ENCODE data around the gene UBASH3A. TPM values are rescaled to one million over a fixed set of nuclear protein-coding genes. Genes with fewer than 3 reads are reported as not detected.

UBASH3A gene, protein sequence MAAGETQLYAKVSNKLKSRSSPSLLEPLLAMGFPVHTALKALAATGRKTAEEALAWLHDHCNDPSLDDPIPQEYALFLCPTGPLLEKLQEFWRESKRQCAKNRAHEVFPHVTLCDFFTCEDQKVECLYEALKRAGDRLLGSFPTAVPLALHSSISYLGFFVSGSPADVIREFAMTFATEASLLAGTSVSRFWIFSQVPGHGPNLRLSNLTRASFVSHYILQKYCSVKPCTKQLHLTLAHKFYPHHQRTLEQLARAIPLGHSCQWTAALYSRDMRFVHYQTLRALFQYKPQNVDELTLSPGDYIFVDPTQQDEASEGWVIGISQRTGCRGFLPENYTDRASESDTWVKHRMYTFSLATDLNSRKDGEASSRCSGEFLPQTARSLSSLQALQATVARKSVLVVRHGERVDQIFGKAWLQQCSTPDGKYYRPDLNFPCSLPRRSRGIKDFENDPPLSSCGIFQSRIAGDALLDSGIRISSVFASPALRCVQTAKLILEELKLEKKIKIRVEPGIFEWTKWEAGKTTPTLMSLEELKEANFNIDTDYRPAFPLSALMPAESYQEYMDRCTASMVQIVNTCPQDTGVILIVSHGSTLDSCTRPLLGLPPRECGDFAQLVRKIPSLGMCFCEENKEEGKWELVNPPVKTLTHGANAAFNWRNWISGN
- total RNA-seq (2022) (not detected in 2 replicates), Bru-seq, nascent RNA (not detected), BruChase-seq, experiment 1, labeled RNA remaining after a 6-hour chase (not detected), BruChase-seq, experiment 2, labeled RNA remaining after a 2-hour chase (not detected)
- long read RNA-seq = 0 reads

DNA sequence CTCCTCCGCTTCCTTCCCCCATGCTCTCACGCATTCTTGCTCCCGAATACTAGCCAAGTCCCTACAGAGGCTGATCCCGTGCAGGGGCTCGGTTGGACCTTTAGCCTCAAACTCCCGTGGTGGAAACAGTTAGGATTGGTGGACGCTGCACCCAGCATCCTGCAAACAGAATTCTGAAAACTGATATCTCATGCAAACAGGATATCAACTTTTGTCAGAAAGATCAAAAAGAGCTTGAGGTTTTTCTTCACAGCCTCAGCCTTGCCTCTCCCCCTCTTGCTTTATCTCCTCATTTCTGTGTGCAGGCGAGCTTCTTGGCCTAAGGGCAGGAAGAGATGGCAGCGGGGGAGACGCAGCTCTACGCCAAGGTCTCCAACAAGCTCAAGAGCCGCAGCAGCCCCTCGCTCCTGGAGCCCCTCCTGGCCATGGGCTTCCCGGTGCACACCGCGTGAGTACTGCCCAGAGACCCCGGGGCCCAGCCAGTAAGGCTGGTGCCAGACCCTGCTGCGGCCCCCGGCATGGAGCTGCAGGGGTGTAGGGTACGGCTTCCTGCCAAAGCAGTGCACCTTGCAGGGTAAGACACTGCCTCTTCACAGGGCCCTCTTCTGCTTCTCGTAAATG lies at the start of gene UBASH3A:
Gene UBASH3A (plus strand): TSS at position 292 of the 621 bp plus-strand sequence. CDS start 44 bp downstream, at position 336.
- Mint-ChIP-seq H3K4me3 (ENCODE audit: unreplicated experiment) (no peak within 1 kb of the TSS), H3K9me3 (ENCODE audit: unreplicated experiment) (peaks cover 9% of the 10 kb centered on the region), H3K27me3 (ENCODE audit: insufficient read depth, unreplicated experiment) (no peaks in the 10 kb centered on the region), H3K36me3 (ENCODE audit: insufficient read depth, unreplicated experiment) (no peaks in the 10 kb centered on the region), H3K27ac (ENCODE audit: low read depth, unreplicated experiment) (no peak within 1 kb of the TSS), H3K4me1 (ENCODE audit: insufficient read depth, unreplicated experiment) (no peaks in the 10 kb centered on the region)
- TF ChIP-seq, protein P1, sequence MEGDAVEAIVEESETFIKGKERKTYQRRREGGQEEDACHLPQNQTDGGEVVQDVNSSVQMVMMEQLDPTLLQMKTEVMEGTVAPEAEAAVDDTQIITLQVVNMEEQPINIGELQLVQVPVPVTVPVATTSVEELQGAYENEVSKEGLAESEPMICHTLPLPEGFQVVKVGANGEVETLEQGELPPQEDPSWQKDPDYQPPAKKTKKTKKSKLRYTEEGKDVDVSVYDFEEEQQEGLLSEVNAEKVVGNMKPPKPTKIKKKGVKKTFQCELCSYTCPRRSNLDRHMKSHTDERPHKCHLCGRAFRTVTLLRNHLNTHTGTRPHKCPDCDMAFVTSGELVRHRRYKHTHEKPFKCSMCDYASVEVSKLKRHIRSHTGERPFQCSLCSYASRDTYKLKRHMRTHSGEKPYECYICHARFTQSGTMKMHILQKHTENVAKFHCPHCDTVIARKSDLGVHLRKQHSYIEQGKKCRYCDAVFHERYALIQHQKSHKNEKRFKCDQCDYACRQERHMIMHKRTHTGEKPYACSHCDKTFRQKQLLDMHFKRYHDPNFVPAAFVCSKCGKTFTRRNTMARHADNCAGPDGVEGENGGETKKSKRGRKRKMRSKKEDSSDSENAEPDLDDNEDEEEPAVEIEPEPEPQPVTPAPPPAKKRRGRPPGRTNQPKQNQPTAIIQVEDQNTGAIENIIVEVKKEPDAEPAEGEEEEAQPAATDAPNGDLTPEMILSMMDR (IDR thresholded peaks at IDR 0.05; ENCODE audit: unreplicated experiment) = no peak
- DNase-seq (ENCODE audit: unreplicated experiment) = no peak
- no TSS peak for BruUV-seq (replicated peaks)
- intact Hi-C loops (cut with micrococcal nuclease) = no loop called here
- ChIA-PET POLR2A (interaction anchor here (0.5 kb wide), 1 partner anchor 68 kb away, joined by 3 read pairs; no protein-coding TSS in a partner anchor), CTCF (interaction anchor here (0.5 to 0.7 kb wide), 3 partner anchors 8 to 239 kb away, joined by 3 to 4 read pairs (median 4); no protein-coding TSS in a partner anchor)

GRCh38 chr21:42356046-42356445 lies 47.7 kb upstream of the UBASH3A start:
- intact Hi-C loops (cut with micrococcal nuclease) = no loop called here
- DNase-seq (ENCODE audit: unreplicated experiment) = no peak
- H3K27ac Mint-ChIP-seq (ENCODE audit: low read depth, unreplicated experiment) = no peak overlapping the region
- H3K4me1 Mint-ChIP-seq (ENCODE audit: insufficient read depth, unreplicated experiment) = no peaks in the 10 kb centered on the region
- ChIA-PET CTCF (no interaction called here), POLR2A (no interaction called here)
- H3K9me3 Mint-ChIP-seq (ENCODE audit: unreplicated experiment) = peaks cover 14% of the 10 kb centered on the region
- TF ChIP-seq, protein P1 (IDR thresholded peaks at IDR 0.05; ENCODE audit: unreplicated experiment) = no peak
- no peak overlapping the region for H3K4me3 Mint-ChIP-seq (ENCODE audit: unreplicated experiment)
- BruUV-seq (replicated peaks) = no TSS peak
- H3K27me3 Mint-ChIP-seq (ENCODE audit: insufficient read depth, unreplicated experiment) = peaks cover 29% of the 10 kb centered on the region
- peaks cover 6% of the 10 kb centered on the region for H3K36me3 Mint-ChIP-seq (ENCODE audit: insufficient read depth, unreplicated experiment)

GRCh38 chr21:42356650-42357049 lies 47.1 kb upstream of the UBASH3A start:
- H3K4me1 Mint-ChIP-seq (ENCODE audit: insufficient read depth, unreplicated experiment) = no peaks in the 10 kb centered on the region
- no TSS peak for BruUV-seq (replicated peaks)
- H3K9me3 Mint-ChIP-seq (ENCODE audit: unreplicated experiment) = peaks cover 14% of the 10 kb centered on the region
- TF ChIP-seq, protein P1 (IDR thresholded peaks at IDR 0.05; ENCODE audit: unreplicated experiment) = no peak
- H3K4me3 Mint-ChIP-seq (ENCODE audit: unreplicated experiment) = no peak overlapping the region
- ChIA-PET CTCF (interaction anchor here (0.6 kb wide), 1 partner anchor 12 kb away, joined by 3 read pairs; no protein-coding TSS in a partner anchor), POLR2A (no interaction called here)
- H3K36me3 Mint-ChIP-seq (ENCODE audit: insufficient read depth, unreplicated experiment) = peaks cover 6% of the 10 kb centered on the region
- H3K27ac Mint-ChIP-seq (ENCODE audit: low read depth, unreplicated experiment) = no peak overlapping the region
- peaks cover 29% of the 10 kb centered on the region for H3K27me3 Mint-ChIP-seq (ENCODE audit: insufficient read depth, unreplicated experiment)
- DNase-seq (ENCODE audit: unreplicated experiment) = no peak
- intact Hi-C loops (cut with micrococcal nuclease) = no loop called here

GRCh38 chr21:42357307-42357706 lies 46.4 kb upstream of the UBASH3A start:
- Mint-ChIP-seq H3K36me3 (ENCODE audit: insufficient read depth, unreplicated experiment) (peaks cover 6% of the 10 kb centered on the region), H3K4me1 (ENCODE audit: insufficient read depth, unreplicated experiment) (no peaks in the 10 kb centered on the region), H3K9me3 (ENCODE audit: unreplicated experiment) (peaks cover 14% of the 10 kb centered on the region), H3K4me3 (ENCODE audit: unreplicated experiment) (no peak overlapping the region), H3K27me3 (ENCODE audit: insufficient read depth, unreplicated experiment) (peaks cover 29% of the 10 kb centered on the region), H3K27ac (ENCODE audit: low read depth, unreplicated experiment) (no peak overlapping the region)
- ChIA-PET POLR2A (interaction anchor here (0.7 kb wide), 1 partner anchor 19 kb away, joined by 3 read pairs; no protein-coding TSS in a partner anchor), CTCF (no interaction called here)
- intact Hi-C loops (cut with micrococcal nuclease) = no loop called here
- TF ChIP-seq, protein P1 (IDR thresholded peaks at IDR 0.05; ENCODE audit: unreplicated experiment) = no peak
- BruUV-seq (replicated peaks) = no TSS peak
- DNase-seq (ENCODE audit: unreplicated experiment) = no peak

Measured in MCF 10A (cell line).